ENCODE measurements around the gene AURKB. TPM values are rescaled to one million over a fixed set of nuclear protein-coding genes. Genes with fewer than 3 reads are reported as not detected.

AURKB gene
- total RNA-seq, 1 donor from 2014 or later, result 2.2 TPM

DNA sequence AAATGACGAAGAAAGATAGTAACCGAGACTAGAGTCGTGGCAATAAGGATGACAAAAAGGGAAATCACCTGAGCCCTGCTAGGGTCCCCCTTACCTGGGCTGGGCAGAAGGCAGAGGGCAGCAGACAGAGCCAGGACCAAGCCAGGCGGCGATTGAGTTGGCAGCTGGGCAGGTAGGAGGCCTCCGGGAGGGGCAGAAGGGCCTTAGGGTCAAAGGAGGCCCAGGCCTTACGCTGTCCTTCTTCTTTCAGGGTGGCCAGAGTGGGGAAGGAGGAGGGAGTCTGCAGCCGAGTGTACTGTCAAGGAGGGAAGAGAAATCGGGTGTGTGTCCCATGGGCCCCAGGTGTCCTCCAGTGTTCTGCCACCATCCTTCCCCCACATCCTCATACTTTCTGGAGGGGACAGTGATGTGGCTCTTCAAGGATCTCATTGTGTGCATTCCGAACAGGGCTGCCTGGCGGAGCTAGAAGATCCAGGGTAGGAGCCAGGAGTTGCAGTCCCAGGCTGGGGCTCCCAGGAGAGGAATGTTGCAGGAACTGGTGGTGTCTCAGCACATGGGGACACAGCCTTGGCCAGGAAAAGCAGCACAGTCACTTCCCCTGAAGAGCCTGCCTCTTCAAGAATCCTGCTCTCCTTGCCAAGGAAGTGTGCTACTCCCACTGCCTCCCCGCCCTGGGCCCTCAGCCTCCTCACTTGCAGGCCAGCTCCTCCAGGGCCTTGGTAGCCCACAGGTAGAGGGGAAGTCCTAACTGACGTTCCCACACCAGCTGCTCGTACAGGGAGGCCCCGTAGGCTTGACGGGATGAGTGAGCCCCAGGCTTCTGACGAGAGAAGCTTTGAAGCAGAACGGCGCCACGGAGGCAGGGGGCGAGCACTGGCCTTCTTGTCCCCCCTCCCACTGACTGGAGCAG is 24.2 kb upstream of the AURKB start:
- H3K9me3 ChIP-seq, result no peaks in the 10 kb centered on the region
- peaks cover 100% of the 10 kb centered on the region for H3K36me3 ChIP-seq
- H3K27me3 ChIP-seq (ENCODE audit: low read depth), result no peaks in the 10 kb centered on the region
- intact Hi-C loops (cut with DNase I), result no loop called here
- no peak overlapping the region for H3K27ac ChIP-seq
- H3K4me3 ChIP-seq, result no peak overlapping the region
- ATAC-seq (no peak), DNase-seq (no peak)
- H3K4me1 ChIP-seq, result no peaks in the 10 kb centered on the region
- TF ChIP-seq, protein P1, sequence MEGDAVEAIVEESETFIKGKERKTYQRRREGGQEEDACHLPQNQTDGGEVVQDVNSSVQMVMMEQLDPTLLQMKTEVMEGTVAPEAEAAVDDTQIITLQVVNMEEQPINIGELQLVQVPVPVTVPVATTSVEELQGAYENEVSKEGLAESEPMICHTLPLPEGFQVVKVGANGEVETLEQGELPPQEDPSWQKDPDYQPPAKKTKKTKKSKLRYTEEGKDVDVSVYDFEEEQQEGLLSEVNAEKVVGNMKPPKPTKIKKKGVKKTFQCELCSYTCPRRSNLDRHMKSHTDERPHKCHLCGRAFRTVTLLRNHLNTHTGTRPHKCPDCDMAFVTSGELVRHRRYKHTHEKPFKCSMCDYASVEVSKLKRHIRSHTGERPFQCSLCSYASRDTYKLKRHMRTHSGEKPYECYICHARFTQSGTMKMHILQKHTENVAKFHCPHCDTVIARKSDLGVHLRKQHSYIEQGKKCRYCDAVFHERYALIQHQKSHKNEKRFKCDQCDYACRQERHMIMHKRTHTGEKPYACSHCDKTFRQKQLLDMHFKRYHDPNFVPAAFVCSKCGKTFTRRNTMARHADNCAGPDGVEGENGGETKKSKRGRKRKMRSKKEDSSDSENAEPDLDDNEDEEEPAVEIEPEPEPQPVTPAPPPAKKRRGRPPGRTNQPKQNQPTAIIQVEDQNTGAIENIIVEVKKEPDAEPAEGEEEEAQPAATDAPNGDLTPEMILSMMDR (IDR thresholded peaks at IDR 0.05), result no peak

DNA sequence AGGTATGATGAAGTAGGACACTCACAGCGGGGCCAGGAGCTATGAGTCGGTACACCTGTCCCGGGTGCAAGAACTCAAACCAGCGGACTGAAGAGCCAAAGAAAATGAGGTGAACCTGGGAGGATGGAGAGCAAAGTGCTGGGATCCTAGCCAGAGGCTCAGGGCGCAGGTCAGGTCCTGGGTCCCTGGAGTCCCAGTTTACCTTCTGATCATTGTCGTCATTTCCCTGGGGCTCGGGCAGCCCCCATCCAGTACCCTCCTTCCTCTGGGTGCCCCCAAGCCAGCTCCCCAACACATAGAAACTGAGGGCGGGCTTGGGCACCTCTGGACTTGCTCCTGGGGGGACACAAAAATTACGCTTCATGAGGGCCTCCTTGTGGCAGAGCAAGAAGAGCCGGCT is 21.3 kb upstream of the AURKB start:
- Histone ChIP-seq H3K4me3 (no peak overlapping the region), H3K4me1 (peaks cover 11% of the 10 kb centered on the region), H3K9me3 (no peaks in the 10 kb centered on the region), H3K36me3 (peaks cover 96% of the 10 kb centered on the region), H3K27ac (no peak overlapping the region), H3K27me3 (ENCODE audit: low read depth) (no peaks in the 10 kb centered on the region)
- TF ChIP-seq, protein P1 (IDR thresholded peaks at IDR 0.05), result no peak
- intact Hi-C loops (cut with DNase I), result no loop called here
- no peak for DNase-seq
- no peak for ATAC-seq

DNA sequence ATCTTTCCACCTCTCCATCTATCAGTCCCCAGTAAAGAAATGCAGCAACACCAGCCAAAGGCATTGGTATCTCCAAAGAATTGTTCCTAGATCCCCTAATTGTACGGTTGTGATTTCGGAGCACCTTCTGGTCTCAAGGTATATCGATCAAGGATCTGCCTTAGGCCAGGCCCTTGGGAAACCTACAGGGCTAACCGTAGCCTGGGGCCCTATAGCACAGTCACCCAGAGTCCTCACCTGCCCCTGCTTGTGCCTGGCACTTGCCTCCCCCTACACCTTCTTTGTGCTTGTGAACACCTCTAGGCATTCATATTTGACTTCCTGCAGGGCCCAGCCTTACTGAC is 16.8 kb upstream of the AURKB start:
- H3K9me3 ChIP-seq, result no peaks in the 10 kb centered on the region
- intact Hi-C loops (cut with DNase I), result no loop called here
- peaks cover 51% of the 10 kb centered on the region for H3K36me3 ChIP-seq
- peak overlapping the region; percentile 68 for H3K27ac ChIP-seq
- H3K27me3 ChIP-seq (ENCODE audit: low read depth), result no peaks in the 10 kb centered on the region
- DNase-seq (no peak), ATAC-seq (no peak)
- peak overlapping the region; percentile 39 for H3K4me3 ChIP-seq
- peaks cover 24% of the 10 kb centered on the region for H3K4me1 ChIP-seq
- TF ChIP-seq, protein P1 (IDR thresholded peaks at IDR 0.05), result no peak

DNA sequence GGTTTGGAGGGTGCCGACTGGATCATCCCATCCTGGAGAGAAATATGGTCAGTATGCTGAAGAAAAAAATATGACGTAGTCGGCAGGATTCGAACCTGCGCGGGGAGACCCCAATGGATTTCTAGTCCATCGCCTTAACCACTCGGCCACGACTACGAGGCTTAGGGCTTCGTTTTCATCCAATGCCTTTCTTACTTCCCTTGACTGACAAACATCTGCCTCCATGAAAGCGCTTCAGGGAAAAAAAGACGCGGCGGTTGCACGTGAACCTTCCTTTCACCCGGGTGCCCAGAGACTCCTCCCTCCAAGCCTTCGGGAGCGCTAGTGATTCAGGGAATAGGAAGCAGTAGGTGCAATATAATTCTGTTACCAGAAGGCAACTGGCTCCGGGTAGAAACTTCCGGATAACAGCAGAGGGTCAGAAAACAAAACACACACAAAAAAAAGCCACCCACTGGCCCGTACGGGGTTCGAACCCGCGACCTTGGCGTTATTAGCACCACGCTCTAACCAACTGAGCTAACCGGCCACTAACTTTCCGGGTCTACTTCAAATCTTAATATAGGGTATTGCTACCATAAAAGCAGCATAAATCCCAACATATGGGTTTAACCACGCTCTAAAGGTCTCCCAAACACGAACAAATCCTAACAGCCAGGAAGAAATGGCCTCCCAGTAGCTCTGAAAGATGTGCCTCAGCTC is 16.3 kb upstream of the AURKB start:
- Histone ChIP-seq H3K4me1 (peaks cover 24% of the 10 kb centered on the region), H3K4me3 (peak overlapping the region; percentile 39), H3K27ac (peak overlapping the region; percentile 68), H3K9me3 (no peaks in the 10 kb centered on the region), H3K27me3 (ENCODE audit: low read depth) (no peaks in the 10 kb centered on the region), H3K36me3 (peaks cover 46% of the 10 kb centered on the region)
- ATAC-seq (no peak), DNase-seq (peak; percentile 60)
- intact Hi-C loops (cut with DNase I), result no loop called here
- TF ChIP-seq, protein P1 (IDR thresholded peaks at IDR 0.05), result no peak

DNA sequence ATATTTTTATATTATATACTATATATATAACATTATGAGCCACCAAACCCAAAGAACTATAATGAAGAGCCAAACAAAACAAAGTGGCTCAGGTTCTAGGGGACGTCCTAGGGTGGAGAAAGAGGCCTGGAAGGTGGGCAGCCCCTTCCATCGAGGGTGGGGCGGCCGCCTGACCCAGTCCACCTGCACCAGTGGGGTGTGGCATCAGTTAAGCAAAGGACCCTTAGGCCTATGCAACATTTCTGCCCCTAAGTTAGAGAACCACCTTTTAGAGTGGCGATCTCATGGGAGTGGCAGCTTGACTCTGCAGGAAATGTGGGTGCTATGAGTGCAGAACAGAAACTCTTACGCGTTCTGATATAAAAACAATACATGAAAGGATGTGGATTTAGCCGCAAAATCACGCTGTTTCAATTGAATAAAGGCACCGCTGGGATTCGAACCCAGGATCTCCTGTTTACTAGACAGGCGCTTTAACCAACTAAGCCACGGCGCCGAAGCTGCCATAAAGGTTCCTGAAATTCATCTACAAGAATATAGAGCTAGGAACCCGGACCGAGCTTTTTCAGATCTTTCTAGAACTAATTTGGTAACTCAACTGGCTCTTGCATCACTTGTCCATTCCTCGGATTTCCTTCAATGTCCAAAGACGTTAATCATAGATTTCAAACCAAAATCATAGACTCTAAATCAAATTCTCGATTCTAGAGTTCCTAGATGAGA is 15.6 kb upstream of the AURKB start:
- TF ChIP-seq, protein P1 (IDR thresholded peaks at IDR 0.05), result no peak
- peak overlapping the region; percentile 68 for H3K27ac ChIP-seq
- H3K4me3 ChIP-seq, result peak overlapping the region; percentile 39
- H3K27me3 ChIP-seq (ENCODE audit: low read depth), result no peaks in the 10 kb centered on the region
- intact Hi-C loops (cut with DNase I), result no loop called here
- H3K9me3 ChIP-seq, result no peaks in the 10 kb centered on the region
- ATAC-seq (no peak), DNase-seq (peak; percentile 50)
- peaks cover 24% of the 10 kb centered on the region for H3K4me1 ChIP-seq
- H3K36me3 ChIP-seq, result peaks cover 39% of the 10 kb centered on the region

Measured in lower lobe of right lung (tissue), 2 donors.